Activated naive CD8-positive, alpha-beta T cell treated with anti-CD3 and anti-CD28 coated beads, Interleukin-2, amount 50 U/mL, for 24 hours (primary cell): ENCODE measurements around the gene TAS1R2.

Experiments used
- ATAC-seq: fragments of 150-1000 bp; cut with Tn5 transposase; one replicate; pipeline ENCODE4 v1.10.0; 2021
- DNase-seq: peaks from one replicate; pipeline ENCODE4 v3.0.0; 2021
- H3K27ac Mint-ChIP-seq: one replicate; pipeline ENCODE4 v1.8.0; 2021; ENCODE audit warnings: mild to moderate bottlenecking, mixed read lengths
- H3K27me3 Mint-ChIP-seq: one replicate; pipeline ENCODE4 v1.8.0; 2021; ENCODE audit warnings: mixed read lengths
- H3K36me3 Mint-ChIP-seq: one replicate; pipeline ENCODE4 v1.8.0; 2021; ENCODE audit warnings: low read depth, mixed read lengths
- H3K4me1 Mint-ChIP-seq: one replicate; pipeline ENCODE4 v1.8.0; 2021; ENCODE audit warnings: mixed read lengths
- H3K4me3 Mint-ChIP-seq: one replicate; pipeline ENCODE4 v1.8.0; 2021; ENCODE audit warnings: mild to moderate bottlenecking, moderate library complexity, mixed read lengths
- H3K9me3 Mint-ChIP-seq: one replicate; pipeline ENCODE4 v1.8.0; 2021; ENCODE audit warnings: mixed read lengths

Gene TAS1R2

DNA sequence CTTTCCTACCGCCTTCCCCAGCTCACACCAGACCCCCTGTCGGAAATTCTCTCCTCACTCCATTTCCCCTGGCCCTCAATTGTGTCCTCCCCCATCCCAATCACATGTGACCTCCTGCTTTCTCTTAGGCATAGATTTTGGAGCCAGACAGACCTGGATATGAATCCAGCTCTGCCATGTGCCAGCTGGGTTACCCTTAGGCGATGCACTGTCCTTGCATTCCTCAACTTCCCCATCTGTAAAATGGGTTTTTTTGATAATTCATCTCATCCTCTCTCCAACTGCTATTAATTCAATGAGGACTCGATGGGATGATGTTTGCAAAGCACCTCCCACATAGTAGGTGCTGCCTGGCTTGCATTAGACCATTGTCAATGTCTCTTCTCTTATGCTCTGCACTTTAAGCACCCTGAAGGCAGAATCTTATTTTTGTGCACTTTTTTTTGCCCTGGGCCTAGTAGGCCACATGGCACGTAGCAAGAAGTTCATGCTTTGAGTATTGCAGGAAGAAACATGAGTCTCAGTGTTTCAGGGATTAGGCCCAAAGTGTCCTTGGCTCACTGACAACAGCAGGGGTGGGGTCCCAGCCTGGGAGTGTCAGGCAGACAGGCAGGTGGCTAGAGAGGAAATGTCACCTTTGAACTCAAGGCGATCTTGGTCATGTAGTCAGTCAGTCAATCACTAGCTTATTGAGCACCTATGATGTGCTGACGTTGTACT, 47.6 kb downstream of the TAS1R2 start:
- Mint-ChIP-seq H3K4me1 (no peaks in the 10 kb centered on the region), H3K36me3 (no peaks in the 10 kb centered on the region), H3K4me3 (no peak overlapping the region), H3K27ac (no peak overlapping the region), H3K27me3 (peaks cover 21% of the 10 kb centered on the region), H3K9me3 (no peaks in the 10 kb centered on the region)
- ATAC-seq: no peak
- DNase-seq: no peak

DNA sequence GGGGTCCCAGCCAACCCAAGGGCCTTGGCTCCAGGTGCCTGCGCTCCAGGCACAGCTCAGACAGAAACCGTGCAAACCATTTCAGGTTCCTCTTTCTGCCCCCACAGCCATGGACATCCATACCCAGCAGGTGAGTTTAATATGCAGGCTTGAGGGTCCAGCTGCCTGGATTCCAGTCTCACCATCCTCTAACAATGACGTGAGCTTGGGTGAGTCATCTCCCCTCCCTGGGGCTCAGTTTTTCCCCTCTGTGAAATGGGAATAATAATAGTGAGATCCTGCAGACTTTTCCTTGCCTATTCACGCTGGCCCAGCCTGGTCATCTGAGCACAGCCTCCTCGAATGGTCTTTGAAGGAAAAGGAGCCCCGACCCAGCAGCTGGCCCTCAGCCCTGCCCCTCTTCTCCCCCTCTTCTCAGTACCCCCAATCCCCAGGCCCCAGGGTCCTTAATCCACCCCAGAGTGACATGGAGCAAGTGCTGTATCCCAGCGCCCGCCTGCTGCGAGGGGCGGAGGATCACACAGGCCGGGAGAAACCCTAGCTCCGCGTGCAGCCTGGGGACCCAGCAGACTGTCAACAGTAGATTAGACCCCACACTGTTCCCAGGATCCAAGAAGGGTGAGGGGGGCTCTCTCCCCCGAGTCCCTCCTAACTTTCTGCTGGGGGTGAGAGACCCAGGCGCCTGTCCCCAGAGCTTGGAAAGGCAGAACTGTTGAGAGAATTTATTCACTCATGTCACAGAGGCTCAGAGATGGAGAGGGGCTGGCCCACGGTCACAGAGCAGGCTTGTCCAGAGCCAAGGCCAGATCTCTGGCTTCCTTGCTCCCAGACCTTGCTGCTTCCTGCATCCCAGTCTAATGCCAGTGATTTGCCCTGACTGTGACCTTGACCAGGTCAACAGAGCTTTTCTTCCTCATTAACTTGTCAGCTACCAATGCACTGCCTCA, 49.2 kb downstream of the TAS1R2 start:
- no peaks in the 10 kb centered on the region for H3K36me3 Mint-ChIP-seq
- no peak overlapping the region for H3K27ac Mint-ChIP-seq
- H3K4me3 Mint-ChIP-seq: no peak overlapping the region
- H3K27me3 Mint-ChIP-seq: peaks cover 16% of the 10 kb centered on the region
- DNase-seq (no peak), ATAC-seq (no peak)
- H3K4me1 Mint-ChIP-seq: no peaks in the 10 kb centered on the region
- H3K9me3 Mint-ChIP-seq: no peaks in the 10 kb centered on the region

DNA sequence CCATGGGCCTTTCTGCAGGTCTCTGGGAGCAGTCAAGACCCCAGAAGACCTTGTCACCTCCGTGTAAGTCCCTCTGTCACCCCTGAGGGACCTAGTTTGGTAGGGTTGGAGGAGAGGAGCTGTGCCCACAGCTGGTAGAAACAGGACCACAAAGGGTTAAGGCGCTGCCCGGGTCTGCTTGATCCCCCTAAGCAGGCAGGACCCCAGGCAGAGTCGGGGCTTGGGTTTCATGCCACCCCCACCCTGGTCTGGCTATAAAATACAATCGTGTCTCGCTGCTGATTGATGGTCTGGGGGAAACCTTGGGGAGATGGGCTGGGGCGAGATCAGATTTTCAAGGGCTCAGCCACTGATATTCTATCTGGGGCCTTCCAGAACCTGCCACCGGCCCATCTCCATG, 50.9 kb downstream of the TAS1R2 start:
- no peak for DNase-seq
- no peak overlapping the region for H3K27ac Mint-ChIP-seq
- no peaks in the 10 kb centered on the region for H3K4me1 Mint-ChIP-seq
- H3K36me3 Mint-ChIP-seq: no peaks in the 10 kb centered on the region
- no peak overlapping the region for H3K4me3 Mint-ChIP-seq
- H3K9me3 Mint-ChIP-seq: no peaks in the 10 kb centered on the region
- ATAC-seq: no peak
- H3K27me3 Mint-ChIP-seq: peaks cover 18% of the 10 kb centered on the region

DNA sequence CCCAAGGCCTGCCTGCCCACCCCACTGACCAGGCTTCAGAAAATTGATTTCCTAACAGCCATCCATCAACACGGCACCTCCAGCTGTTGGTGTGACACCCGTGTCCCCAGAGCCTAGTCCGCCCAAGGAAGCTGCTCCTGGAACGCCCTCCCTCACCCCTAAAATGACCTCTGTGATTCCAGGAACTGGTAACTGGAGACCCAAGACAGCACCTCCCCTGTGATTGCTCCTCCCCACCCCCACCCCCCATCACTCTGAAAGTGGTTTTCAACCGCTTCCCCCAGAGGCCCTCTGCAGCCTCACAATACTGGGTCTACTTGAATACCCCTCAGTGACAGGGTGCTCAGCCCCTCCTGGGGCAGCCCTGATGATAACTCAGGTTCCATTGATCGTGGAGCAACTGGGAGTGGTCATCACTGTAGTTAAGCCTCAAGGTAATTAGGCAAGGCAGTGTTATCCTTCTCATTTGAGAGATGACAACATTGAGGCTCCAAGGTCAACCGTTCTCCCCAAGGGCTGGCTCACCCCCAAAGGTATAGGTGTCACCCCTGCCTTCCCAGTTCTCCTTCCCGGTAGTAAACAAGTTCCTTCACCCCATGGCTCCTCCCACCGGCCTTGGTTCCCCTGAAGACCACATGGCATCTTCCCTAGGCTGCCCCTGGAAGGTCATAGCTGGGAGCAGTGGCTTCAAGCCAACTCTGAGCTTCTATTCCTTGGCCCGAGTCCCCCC, 52.0 kb downstream of the TAS1R2 start:
- DNase-seq: no peak
- peaks cover 18% of the 10 kb centered on the region for H3K27me3 Mint-ChIP-seq
- H3K4me3 Mint-ChIP-seq: no peak overlapping the region
- no peak overlapping the region for H3K27ac Mint-ChIP-seq
- ATAC-seq: no peak
- H3K4me1 Mint-ChIP-seq: no peaks in the 10 kb centered on the region
- H3K36me3 Mint-ChIP-seq: no peaks in the 10 kb centered on the region
- no peaks in the 10 kb centered on the region for H3K9me3 Mint-ChIP-seq

DNA sequence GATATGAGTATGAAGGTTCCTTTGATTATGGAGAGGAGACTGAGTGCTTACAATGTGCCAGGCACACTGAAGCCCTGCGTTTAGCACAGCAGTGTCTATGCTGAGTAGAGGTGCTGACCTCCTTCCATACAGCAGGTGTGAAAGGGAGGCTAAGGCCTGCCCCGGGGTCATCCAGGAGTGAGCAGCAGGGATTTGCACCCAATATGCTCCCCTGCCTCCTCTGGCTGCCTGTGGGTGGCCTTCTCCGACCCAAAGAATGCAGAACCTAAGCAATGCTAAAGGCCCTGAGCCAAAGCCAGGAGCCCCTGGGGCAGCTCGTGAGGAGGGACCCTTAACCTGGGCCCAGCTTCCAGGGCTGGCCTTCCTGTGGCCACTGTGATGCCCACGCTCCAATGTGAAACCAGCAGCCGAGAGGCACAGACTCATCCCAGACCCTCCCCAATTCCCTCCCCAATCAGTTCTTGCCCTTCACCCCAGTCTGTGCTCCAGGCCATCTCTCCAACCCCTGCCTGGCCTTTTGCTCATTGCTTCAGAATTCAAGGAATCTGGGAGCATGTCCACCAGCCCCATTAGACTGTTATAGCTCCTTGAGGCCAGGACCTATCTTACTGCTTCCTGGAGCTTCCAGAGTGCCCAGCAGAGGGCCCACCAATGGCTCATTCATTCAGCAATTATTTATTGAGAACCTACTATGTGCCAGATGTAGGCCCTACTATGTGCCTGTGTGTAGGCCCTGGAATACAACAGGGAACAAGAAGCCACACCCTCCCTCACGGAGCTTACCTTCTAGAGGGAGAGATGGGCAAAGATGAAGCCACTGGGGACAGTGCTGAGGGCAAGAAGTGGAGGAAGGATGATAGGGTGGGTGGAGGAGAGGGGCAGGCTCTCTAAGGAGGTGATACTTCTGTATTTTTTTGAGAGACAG, 53.3 kb downstream of the TAS1R2 start:
- Mint-ChIP-seq H3K4me1 (no peaks in the 10 kb centered on the region), H3K4me3 (no peak overlapping the region), H3K36me3 (no peaks in the 10 kb centered on the region), H3K27ac (no peak overlapping the region), H3K9me3 (no peaks in the 10 kb centered on the region), H3K27me3 (peaks cover 12% of the 10 kb centered on the region)
- no peak for DNase-seq
- ATAC-seq: no peak

DNA sequence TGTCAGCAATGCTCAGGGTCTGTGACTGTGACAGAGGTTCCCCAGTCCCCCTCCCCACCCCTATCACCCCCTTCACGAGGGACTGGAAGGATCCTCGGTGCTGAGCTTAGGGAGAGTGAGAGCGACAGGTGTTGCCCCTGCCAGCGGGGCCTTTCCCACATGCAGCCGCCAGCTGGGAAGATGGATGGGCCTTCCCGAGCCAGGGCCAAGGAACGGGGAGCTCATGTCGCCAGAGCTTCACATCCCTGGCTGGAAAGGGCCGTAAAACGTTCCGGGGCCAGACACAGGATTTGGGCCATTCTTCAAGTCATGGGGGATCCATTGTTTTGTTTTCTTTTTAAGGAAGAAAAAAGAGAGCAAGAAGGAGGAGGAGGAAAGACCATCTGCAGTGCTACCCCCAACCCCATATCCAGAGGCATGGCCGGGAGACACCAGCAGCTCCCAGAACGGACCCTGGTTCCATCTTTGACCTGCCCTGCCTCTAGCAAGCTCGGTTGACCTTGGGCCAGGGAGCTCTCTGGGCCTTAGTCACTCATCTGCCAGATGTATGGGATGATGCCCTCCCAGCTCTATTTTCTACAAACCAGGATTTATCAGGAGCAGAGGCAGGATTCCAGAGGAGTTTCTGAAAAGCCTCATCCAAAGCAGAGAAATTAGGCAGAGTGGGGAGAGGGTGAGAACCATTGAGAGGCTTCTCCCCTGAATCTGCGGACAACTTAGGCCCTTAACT, 54.1 kb downstream of the TAS1R2 start:
- ATAC-seq: no peak
- Mint-ChIP-seq H3K36me3 (no peaks in the 10 kb centered on the region), H3K27me3 (peaks cover 12% of the 10 kb centered on the region)

DNA sequence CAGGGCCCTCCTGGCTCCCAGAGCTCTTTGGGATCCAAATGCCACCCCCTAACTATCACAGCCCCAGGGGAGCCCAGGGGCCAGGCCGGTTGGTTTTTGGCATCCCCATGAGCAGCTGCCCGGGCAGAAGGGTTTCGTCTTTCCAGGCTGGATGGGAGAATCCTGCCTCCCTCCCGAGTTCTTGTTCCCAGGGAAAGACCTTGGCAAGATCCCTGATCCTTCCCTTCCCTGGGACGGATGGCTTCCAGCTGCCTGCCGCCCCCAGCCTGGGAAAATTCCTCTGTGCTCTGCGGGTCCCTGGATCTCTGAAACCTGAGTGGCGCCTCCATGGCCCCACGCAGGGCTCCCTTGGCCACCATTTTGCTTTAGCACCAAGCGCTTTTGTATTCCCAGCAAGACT, 55.6 kb downstream of the TAS1R2 start:
- no peak for DNase-seq
- no peaks in the 10 kb centered on the region for H3K4me1 Mint-ChIP-seq
- H3K27me3 Mint-ChIP-seq: peaks cover 12% of the 10 kb centered on the region
- no peaks in the 10 kb centered on the region for H3K36me3 Mint-ChIP-seq
- H3K9me3 Mint-ChIP-seq: no peaks in the 10 kb centered on the region
- no peak for ATAC-seq
- no peak overlapping the region for H3K27ac Mint-ChIP-seq
- H3K4me3 Mint-ChIP-seq: no peak overlapping the region

More for the DNA sequence above, 54.1 kb downstream of the TAS1R2 start:
- no peaks in the 10 kb centered on the region for H3K9me3 Mint-ChIP-seq
- no peaks in the 10 kb centered on the region for H3K4me1 Mint-ChIP-seq
- H3K27ac Mint-ChIP-seq: no peak overlapping the region
- no peak for DNase-seq
- no peak overlapping the region for H3K4me3 Mint-ChIP-seq

DNA sequence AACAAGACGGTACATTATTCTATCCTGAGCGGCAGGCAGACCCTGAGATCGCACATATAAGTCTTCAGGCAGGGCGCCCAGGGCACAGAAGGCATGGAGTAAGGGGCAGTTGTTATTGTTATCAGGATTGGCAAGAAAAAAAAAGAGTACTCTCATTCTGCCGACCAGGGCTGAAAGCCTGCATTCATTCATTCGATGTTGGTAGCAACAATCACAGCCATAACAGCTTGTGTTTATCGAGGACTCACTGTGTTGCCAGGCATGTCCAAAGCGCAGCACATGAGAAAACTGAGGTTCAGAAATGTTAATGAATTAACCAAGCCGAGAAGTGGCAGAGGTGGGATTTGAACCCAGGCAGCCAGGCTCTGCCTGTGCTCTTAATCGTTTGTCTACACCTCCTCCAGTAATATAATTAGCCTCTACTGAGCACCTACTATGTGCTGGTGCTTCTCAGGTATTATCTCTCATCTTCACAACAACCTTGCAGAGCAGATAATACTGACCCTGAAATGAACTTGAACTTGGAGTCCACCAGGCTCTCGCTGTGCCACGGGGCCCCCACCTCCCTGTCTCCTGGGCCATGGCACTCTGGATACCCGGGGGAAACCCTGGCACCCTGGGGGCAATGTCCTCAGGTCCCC, 56.2 kb downstream of the TAS1R2 start:
- Mint-ChIP-seq H3K9me3 (no peaks in the 10 kb centered on the region), H3K4me3 (no peak overlapping the region), H3K27me3 (peaks cover 12% of the 10 kb centered on the region), H3K27ac (no peak overlapping the region), H3K36me3 (no peaks in the 10 kb centered on the region), H3K4me1 (no peaks in the 10 kb centered on the region)
- no peak for ATAC-seq
- DNase-seq: no peak

DNA sequence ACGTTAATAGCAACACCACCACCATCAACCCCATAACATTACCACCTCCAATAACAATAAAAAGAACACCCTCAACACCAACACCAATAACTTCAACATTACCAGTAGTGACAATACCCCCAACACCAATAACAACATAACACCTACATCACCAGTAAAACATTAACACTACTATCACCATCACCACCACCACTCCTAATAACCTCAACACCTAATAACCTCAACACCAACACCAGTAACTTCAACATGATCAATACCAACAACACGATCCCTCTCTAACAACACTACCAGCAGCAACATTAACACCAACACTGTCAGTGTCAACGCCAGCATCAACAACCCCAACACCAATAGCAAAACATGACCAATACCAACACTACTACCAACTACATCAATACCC, 57.2 kb downstream of the TAS1R2 start:
- no peaks in the 10 kb centered on the region for H3K4me1 Mint-ChIP-seq
- DNase-seq (no peak), ATAC-seq (no peak)
- H3K4me3 Mint-ChIP-seq: no peak overlapping the region
- no peaks in the 10 kb centered on the region for H3K9me3 Mint-ChIP-seq
- peaks cover 6% of the 10 kb centered on the region for H3K27me3 Mint-ChIP-seq
- no peak overlapping the region for H3K27ac Mint-ChIP-seq
- no peaks in the 10 kb centered on the region for H3K36me3 Mint-ChIP-seq

DNA sequence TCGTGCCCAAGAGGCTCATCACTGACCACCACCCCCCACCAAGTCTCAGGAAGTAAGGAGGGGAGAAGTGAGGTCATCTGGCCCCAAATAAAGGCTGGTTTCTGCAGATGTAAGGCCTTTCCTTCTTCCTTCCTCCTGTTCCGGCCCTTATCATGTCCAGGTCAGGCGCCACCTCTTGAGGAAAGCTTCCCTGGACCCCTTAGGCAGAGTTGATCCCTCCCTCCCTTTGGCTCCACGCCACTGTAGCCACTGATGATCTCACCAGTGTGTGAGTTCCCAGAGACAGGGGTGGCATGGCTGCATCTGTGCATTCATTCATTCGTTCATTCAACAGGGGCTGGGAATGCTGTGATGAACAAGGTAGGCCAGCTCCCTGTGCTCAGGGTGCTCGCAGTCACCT, 59.2 kb downstream of the TAS1R2 start:
- peaks cover 6% of the 10 kb centered on the region for H3K27me3 Mint-ChIP-seq
- ATAC-seq (no peak), DNase-seq (no peak)
- H3K27ac Mint-ChIP-seq: no peak overlapping the region
- no peaks in the 10 kb centered on the region for H3K36me3 Mint-ChIP-seq
- no peaks in the 10 kb centered on the region for H3K9me3 Mint-ChIP-seq
- H3K4me1 Mint-ChIP-seq: no peaks in the 10 kb centered on the region
- no peak overlapping the region for H3K4me3 Mint-ChIP-seq

DNA sequence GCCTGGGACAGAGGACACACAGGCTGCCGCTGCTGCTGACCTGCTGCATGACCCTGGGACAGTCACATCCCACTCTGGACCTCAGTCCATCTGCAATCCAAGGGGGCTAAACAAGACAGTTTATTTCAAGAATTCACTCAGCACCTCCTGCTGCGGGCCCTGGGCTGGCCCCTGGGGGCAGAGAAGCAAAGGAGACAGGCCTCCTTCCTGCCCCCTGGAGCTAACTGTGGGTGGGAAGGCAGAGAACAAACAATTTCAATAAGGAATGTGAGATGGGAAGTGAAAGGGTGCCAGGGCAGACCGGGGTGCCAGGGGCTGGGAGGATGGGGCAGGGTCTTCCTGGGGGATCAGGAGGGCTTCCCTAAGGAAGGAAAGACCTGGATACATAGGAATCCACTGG, 60.0 kb downstream of the TAS1R2 start:
- H3K27me3 Mint-ChIP-seq: peaks cover 2% of the 10 kb centered on the region
- no peak overlapping the region for H3K27ac Mint-ChIP-seq
- ATAC-seq (no peak), DNase-seq (no peak)
- no peaks in the 10 kb centered on the region for H3K9me3 Mint-ChIP-seq
- no peaks in the 10 kb centered on the region for H3K4me1 Mint-ChIP-seq
- H3K4me3 Mint-ChIP-seq: no peak overlapping the region
- H3K36me3 Mint-ChIP-seq: no peaks in the 10 kb centered on the region

DNA sequence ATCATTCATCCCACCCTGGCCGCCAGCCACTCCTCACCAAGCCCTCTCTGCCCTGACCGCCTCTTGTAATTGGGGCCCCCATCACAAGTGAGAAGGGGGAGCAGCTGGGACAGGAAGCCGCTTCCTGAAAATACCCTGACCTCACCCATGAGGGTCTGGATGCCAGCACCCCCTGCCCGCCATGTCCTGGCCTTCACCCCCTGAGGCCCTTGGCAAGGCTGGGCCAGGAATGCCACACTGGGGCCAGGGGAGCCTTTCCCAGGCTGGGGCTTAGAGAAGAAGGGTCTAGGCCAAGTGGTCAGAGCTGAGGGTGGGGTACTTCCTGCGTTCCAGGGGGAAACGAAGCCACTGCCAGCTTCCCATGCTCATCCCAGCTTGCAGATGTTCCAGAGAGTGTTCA, 60.5 kb downstream of the TAS1R2 start:
- no peaks in the 10 kb centered on the region for H3K4me1 Mint-ChIP-seq
- no peak overlapping the region for H3K4me3 Mint-ChIP-seq
- H3K27ac Mint-ChIP-seq: no peak overlapping the region
- peaks cover 2% of the 10 kb centered on the region for H3K27me3 Mint-ChIP-seq
- DNase-seq: no peak
- no peak for ATAC-seq
- H3K36me3 Mint-ChIP-seq: no peaks in the 10 kb centered on the region
- H3K9me3 Mint-ChIP-seq: no peaks in the 10 kb centered on the region

DNA sequence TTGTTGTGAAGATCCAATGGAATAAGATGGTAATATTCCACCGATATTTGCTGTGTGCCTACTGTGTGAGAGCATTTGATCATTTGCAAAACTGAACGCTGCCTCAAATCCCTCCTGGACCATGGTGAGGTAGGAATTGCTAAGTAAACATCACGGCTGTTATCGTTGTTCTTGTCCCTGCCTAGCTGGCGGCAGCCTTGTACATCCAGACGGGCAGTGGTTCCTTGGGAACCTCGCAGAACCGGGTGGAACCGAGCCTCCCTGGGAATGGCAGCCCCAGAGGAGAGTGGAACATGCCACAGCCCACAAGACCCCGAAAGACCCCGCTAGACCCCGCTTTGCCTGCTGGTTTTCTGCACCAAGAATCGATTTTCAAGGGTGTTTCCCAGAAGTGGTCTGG, 60.9 kb downstream of the TAS1R2 start:
- no peak overlapping the region for H3K27ac Mint-ChIP-seq
- DNase-seq: no peak

More for the DNA sequence above, 60.9 kb downstream of the TAS1R2 start:
- ATAC-seq: no peak
- no peaks in the 10 kb centered on the region for H3K9me3 Mint-ChIP-seq
- H3K4me1 Mint-ChIP-seq: no peaks in the 10 kb centered on the region
- no peaks in the 10 kb centered on the region for H3K36me3 Mint-ChIP-seq
- no peak overlapping the region for H3K4me3 Mint-ChIP-seq
- H3K27me3 Mint-ChIP-seq: peaks cover 2% of the 10 kb centered on the region
